ENCODE results near the gene TPK1.
"Not testable (repeated sequence)": the region's sequence is repeated elsewhere in the genome, so short reads cannot be mapped to it uniquely, and the experiment has no call there.

The TPK1 gene

GRCh38 chr7:144455040-144455404 is 380.8 kb downstream of the TPK1 start:
- no peak for DNase-seq

GRCh38 chr7:144454256-144455039 is 381.4 kb downstream of the TPK1 start:
- no peak for DNase-seq

GRCh38 chr7:144452064-144452463 is 383.8 kb downstream of the TPK1 start:
- no peak for DNase-seq

- DNase-seq, result no peak
Observed at GRCh38 chr7:144445590-144445989, 390.3 kb downstream of the TPK1 start.

GRCh38 chr7:144439717-144440205 is 396.1 kb downstream of the TPK1 start:
- no peak for DNase-seq

GRCh38 chr7:144438759-144439158 is 397.1 kb downstream of the TPK1 start:
- DNase-seq, result no peak

GRCh38 chr7:144437370-144438191 is 398.3 kb downstream of the TPK1 start:
- no peak for DNase-seq

- no peak for DNase-seq
Observed at GRCh38 chr7:144436500-144436899, 399.4 kb downstream of the TPK1 start.

GRCh38 chr7:144428431-144428830 is 407.4 kb downstream of the TPK1 start:
- DNase-seq, result no peak

GRCh38 chr7:144427539-144427938 is 408.3 kb downstream of the TPK1 start:
- DNase-seq, result not testable (repeated sequence)

GRCh38 chr7:144418931-144419330 is 416.9 kb downstream of the TPK1 start:
- DNase-seq, result not testable (repeated sequence)

- no peak for DNase-seq
Observed at GRCh38 chr7:144416341-144416740, 419.5 kb downstream of the TPK1 start.

- no peak for DNase-seq
Observed at GRCh38 chr7:144415858-144416257, 420.0 kb downstream of the TPK1 start.

- no peak for DNase-seq
Observed at GRCh38 chr7:144414815-144415214, 421.0 kb downstream of the TPK1 start.

- no peak for DNase-seq
Observed at GRCh38 chr7:144410441-144410840, 425.4 kb downstream of the TPK1 start.

- no peak for DNase-seq
Observed at GRCh38 chr7:144408121-144408520, 427.7 kb downstream of the TPK1 start.

- no peak for DNase-seq
Observed at GRCh38 chr7:144407266-144407931, 428.5 kb downstream of the TPK1 start.

GRCh38 chr7:144404946-144405345 is 430.9 kb downstream of the TPK1 start:
- no peak for DNase-seq

GRCh38 chr7:144403649-144404061 is 432.2 kb downstream of the TPK1 start, which contains the start of gene NOBOX:
TSS of gene NOBOX (minus strand) at chr7:144403693.
- DNase-seq, result no peak

- DNase-seq, result no peak
Observed at GRCh38 chr7:144403102-144403501, 432.8 kb downstream of the TPK1 start.

All from NCI-H446 treated with DMSO at 0.1 percent for 48 hours (cell line).